GM12878 (cell line): ENCODE results near the gene ANK2. TPM values are rescaled to one million over a fixed set of nuclear protein-coding genes. Genes with fewer than 3 reads are reported as not detected.

ENCODE experiments used
- ATAC-seq: fragments of 200-7000 bp; cut with Tn5 transposase; 3 replicates; pipeline ENCODE4 v1.9.1; 2020; ENCODE audit warnings: mild to moderate bottlenecking, moderate library complexity
- BruUV-seq: library from RNA; stranded (reverse); fragments of 400-500 nt; replicated peaks from 2 replicates; lab custom pipeline; 2021; lab: Mats Ljungman, UMichigan
- CTCF ChIA-PET: fragments of 300-600 bp; sonication (Branson Sonifier 250); formaldehyde crosslinking; extraction: SDS; loops from one replicate; lab custom pipeline; 2021; ENCODE audit warnings: inconsistent platforms; lab: Yijun Ruan, JAX
- POLR2A ChIA-PET: fragments of 350-600 bp; formaldehyde crosslinking; extraction: SDS; loops from one replicate; lab custom pipeline; 2021; ENCODE audit warnings: inconsistent platforms; lab: Charles Lee
- RAD21 ChIA-PET: fragments of 300-600 bp; sonication (Branson Sonifier 250); formaldehyde crosslinking; loops from one replicate; lab custom pipeline; 2023; ENCODE audit warnings: antibody characterized with exemption; ENCODE audit not compliant: unreplicated experiment; lab: Charles Lee
- SMC1A ChIA-PET: fragments of 300-600 bp; sonication (Branson Sonifier 250); formaldehyde crosslinking; loops from one replicate; lab custom pipeline; 2023; ENCODE audit not compliant: unreplicated experiment, uncharacterized antibody; lab: Charles Lee
- DNase-seq: peaks from one replicate; pipeline ENCODE4 v3.0.0-alpha.2; 2011; ENCODE audit warnings: low read depth, low spot score
- FAIRE-seq: peaks from 3 replicates; lab custom pipeline; 2011; peaks lifted over from hg19 to GRCh38; lab: Jason Lieb, UNC
- H2AFZ ChIP-seq: 2 replicates; pipeline ENCODE4 v1.6.0; 2011; ENCODE audit warnings: low read depth, low read length, control low read depth; ENCODE audit not compliant: control insufficient read depth
- H3K27ac ChIP-seq: 2 replicates; pipeline ENCODE4 v1.5.1; 2011; ENCODE audit warnings: control low read depth; ENCODE audit not compliant: control insufficient read depth, insufficient read depth
- H3K27me3 ChIP-seq, 2 experiments: replicated peaks in 1 of 2; 2 replicates each; pipeline versions ENCODE4 v1.6.0 to v1.6.1; 2011; ENCODE audit warnings: low read length in 1 of 2; ENCODE audit not compliant: control insufficient read depth in 2 of 2, insufficient read depth in 2 of 2
- H3K36me3 ChIP-seq, 2 experiments: 2 replicates each; pipeline ENCODE4 v1.5.1; 2011; ENCODE audit warnings: low read length in 1 of 2; ENCODE audit not compliant: control insufficient read depth in 2 of 2, insufficient read depth in 2 of 2
- H3K4me1 ChIP-seq: 2 replicates; pipeline ENCODE4 v1.6.1; 2011; ENCODE audit warnings: mild to moderate bottlenecking, low read length, moderate library complexity, mixed read lengths; ENCODE audit not compliant: control insufficient read depth, insufficient read depth
- H3K4me2 ChIP-seq: 2 replicates; pipeline ENCODE4 v1.6.0; 2011; ENCODE audit warnings: control low read depth; ENCODE audit not compliant: control insufficient read depth, insufficient read depth
- H3K4me3 ChIP-seq: fragments of 200-600 bp; sonication (generic); 2 replicates; pipeline ENCODE4 v1.5.1; 2016
- H3K79me2 ChIP-seq: 2 replicates; pipeline ENCODE4 v1.6.0; 2011; ENCODE audit warnings: low read length; ENCODE audit not compliant: control insufficient read depth, insufficient read depth
- H3K9ac ChIP-seq: 2 replicates; pipeline ENCODE4 v1.8.0; 2011; ENCODE audit warnings: low read length, control low read depth, mixed read lengths; ENCODE audit not compliant: control insufficient read depth, insufficient read depth
- H3K9me3 ChIP-seq: replicated peaks from 3 replicates; pipeline ENCODE4 v1.5.1; 2011; ENCODE audit warnings: mild to moderate bottlenecking, low read length; ENCODE audit not compliant: control insufficient read depth, insufficient read depth
- H4K20me1 ChIP-seq: 2 replicates; pipeline ENCODE4 v1.6.0; 2011; ENCODE audit not compliant: control insufficient read depth, insufficient read depth
- BCL11A ChIP-seq: IDR thresholded peaks from 2 replicates; pipeline ENCODE4 v1.6.1; 2011; ENCODE audit warnings: low read depth, low read length
- BCLAF1 ChIP-seq: fragments of 450-650 bp; IDR thresholded peaks from 2 replicates; pipeline ENCODE4 v1.6.1; 2017; ENCODE audit warnings: antibody characterized with exemption, mild to moderate bottlenecking, moderate library complexity
- CEBPB ChIP-seq, 2 experiments: fragments of 150-350 bp in 1 of 2; IDR thresholded peaks; 2 replicates each; pipeline ENCODE4 v1.6.1; 2012 to 2014; ENCODE audit warnings: low read depth in 2 of 2, low read length in 2 of 2, borderline replicate concordance in 1 of 2, inconsistent platforms in 1 of 2
- ETV6 ChIP-seq, 2 experiments: fragments of 450-650 bp in 1 of 2; IDR thresholded peaks in 1 of 2; conservative IDR thresholded peaks in 1 of 2; 2 replicates each; pipeline ENCODE4 v1.6.1; 2014; ENCODE audit warnings: antibody characterized with exemption in 1 of 2, borderline replicate concordance in 1 of 2, low read depth in 1 of 2, mild to moderate bottlenecking in 1 of 2, moderate library complexity in 1 of 2
- HDGF ChIP-seq: fragments of 450-650 bp; IDR thresholded peaks from 2 replicates; pipeline ENCODE4 v1.6.1; 2016; ENCODE audit warnings: antibody characterized with exemption
- IKZF1 ChIP-seq: fragments of 450-650 bp; conservative IDR thresholded peaks from 2 replicates; pipeline ENCODE4 v1.6.1; 2017; ENCODE audit warnings: antibody characterized with exemption, mild to moderate bottlenecking
- LARP7 ChIP-seq: fragments of 450-650 bp; IDR thresholded peaks from 2 replicates; pipeline ENCODE4 v1.6.1; 2017; ENCODE audit warnings: mild to moderate bottlenecking
- MEF2B ChIP-seq: fragments of 450-650 bp; IDR thresholded peaks from 2 replicates; pipeline ENCODE4 v1.6.1; 2018; ENCODE audit warnings: mild to moderate bottlenecking, moderate library complexity; ENCODE audit not compliant: partially characterized antibody, poor library complexity, severe bottlenecking
- MLLT1 ChIP-seq: fragments of 450-650 bp; IDR thresholded peaks from 2 replicates; pipeline ENCODE4 v1.6.1; 2016; ENCODE audit warnings: mild to moderate bottlenecking
- NFIC ChIP-seq: IDR thresholded peaks from 2 replicates; pipeline ENCODE4 v1.6.1; 2012; ENCODE audit warnings: low read depth, mild to moderate bottlenecking, inconsistent platforms, low read length, moderate library complexity
- PML ChIP-seq: IDR thresholded peaks from 2 replicates; pipeline ENCODE4 v1.6.1; 2012; ENCODE audit warnings: low read length, inconsistent platforms
- POLR2AphosphoS5 ChIP-seq: IDR thresholded peaks from 2 replicates; pipeline ENCODE4 v1.6.1; 2011; ENCODE audit warnings: mild to moderate bottlenecking, low read length, inconsistent platforms
- RAD51 ChIP-seq: fragments of 450-650 bp; IDR thresholded peaks from 2 replicates; pipeline ENCODE4 v1.6.1; 2016; ENCODE audit warnings: moderate library complexity, mild to moderate bottlenecking, inconsistent platforms
- TARDBP ChIP-seq: IDR thresholded peaks from 2 replicates; pipeline ENCODE4 v1.6.1; 2016; ENCODE audit warnings: borderline replicate concordance
- TBL1XR1 ChIP-seq: IDR thresholded peaks from 2 replicates; pipeline ENCODE4 v1.6.1; 2012; ENCODE audit warnings: low read depth, low read length, improper control_type of control experiment
- WGBS: methylation state at CpG from one replicate; pipeline ENCODE4 v1.1.6; 2016; ENCODE audit warnings: low lambda C conversion rate; ENCODE audit not compliant: insufficient replicate concordance, insufficient coverage; ENCODE audit errors: missing lambda C conversion rate; 5-methylcytosine and 5-hydroxymethylcytosine counted together
- in situ Hi-C: fragments of 300-500 bp; cut with MboI; formaldehyde crosslinking; loops from 9 replicates; pipeline ENCODE4 v1.14.3; 2018; ENCODE audit warnings: mixed read lengths
- intact Hi-C: fragments of 100-400 bp; cut with micrococcal nuclease; formaldehyde crosslinking; loops from one replicate; pipeline ENCODE4 v1.14.2; 2022; ENCODE audit not compliant: unreplicated experiment
- polyA plus RNA-seq, 11 experiments: library from polyadenylated mRNA; depleted of rRNA in 4 of 11; unstranded in 6 of 11; stranded (reverse) in 5 of 11; fragments of >200 nt; fragmentation: Nextera tagmentation in 4 of 11; fragmentation: Illumina TruSeq in 1 of 11; extraction: Ambion mirVana in 4 of 11; extraction: Trizol in 1 of 11; gene quantifications; 1 replicate in 1 of 11; 2 replicates in 10 of 11; pipeline versions ENCODE4 v1.2.1 to v1.2.3, GENCODE V29; 2011 to 2016; ENCODE audit warnings: inconsistent platforms in 2 of 11, missing spikeins in 2 of 11, low read depth in 1 of 11
- total RNA-seq, 4 experiments: library from RNA; depleted of rRNA in 3 of 4; stranded (reverse); fragments of >200 nt in 3 of 4; fragmentation: Illumina TruSeq in 1 of 4; extraction: Trizol in 1 of 4; gene quantifications; 2 replicates each; pipeline versions ENCODE4 v1.2.1 to v1.2.3, GENCODE V29; 2013 to 2021

The ANK2 gene
- total and polyA plus RNA-seq, 10 of the 15 experiments (the other 5 are each of a cell fraction or from before 2014, with no cell fraction given) = 1.6 to 13.0 (median 4.1) TPM

- no peak for TF ChIP-seq MLLT1
- TF ChIP-seq ETV6 (conservative IDR thresholded peaks at IDR 0.05 in 1 of 2, IDR thresholded peaks at IDR 0.05 in 1 of 2; ENCODE audit: borderline replicate concordance in 1 of 2, low read depth in 1 of 2) = no peak
- TF ChIP-seq IKZF1 = no peak
- no peak for TF ChIP-seq HDGF
- TF ChIP-seq LARP7 = no peak
- no peak for TF ChIP-seq PML
- no peak for TF ChIP-seq POLR2AphosphoS5
- no peak for TF ChIP-seq MEF2B
Observed at GRCh38 chr4:113347245-113347644, 297.8 kb downstream of the ANK2 start (continued).

- H3K27me3 ChIP-seq = no peaks in the 10 kb centered on the region
- H3K36me3 ChIP-seq = no peaks in the 10 kb centered on the region
- no peak overlapping the region for H2AFZ ChIP-seq
- FAIRE-seq (no peak), DNase-seq (no peak), ATAC-seq (0 out of 3 replicates have a peak, but pooled peaks have one; percentile 24)
- SMC1A ChIA-PET = interaction anchor here (0.8 to 2.0 kb wide), 4 partner anchors 13 to 60 kb away, joined by 3 to 5 read pairs (median 4); no protein-coding TSS in a partner anchor
- WGBS = 45% methylated on average over 4 of the region's 4 CpGs
- no peaks in the 10 kb centered on the region for H3K79me2 ChIP-seq
- intact Hi-C loops = no loop called here
- H4K20me1 ChIP-seq = no peaks in the 10 kb centered on the region
- RAD21 ChIA-PET = no interaction called here
- TF ChIP-seq BCLAF1 (no peak), TARDBP (no peak), BCL11A (no peak), TBL1XR1 (no peak), CEBPB (IDR thresholded peaks at IDR 0.05; ENCODE audit: borderline replicate concordance in 1 of 2, low read depth in 2 of 2, low read length in 2 of 2) (no peak), NFIC (no peak), RAD51 (no peak)
- no peak overlapping the region for H3K4me3 ChIP-seq
- H3K9me3 ChIP-seq = no peaks in the 10 kb centered on the region
- H3K4me1 ChIP-seq = 0 out of 2 replicates have a peak, but pooled peaks cover 3% of the 10 kb centered on the region
- in situ Hi-C loops = no loop called here
- H3K9ac ChIP-seq = no peak overlapping the region
- no peak overlapping the region for H3K27ac ChIP-seq
- H3K4me2 ChIP-seq = no peak overlapping the region
- CTCF ChIA-PET = interaction anchor here (1.2 to 1.3 kb wide), 2 partner anchors 46 to 71 kb away, joined by 3 to 4 read pairs; no protein-coding TSS in a partner anchor
- BruUV-seq = no TSS peak
- POLR2A ChIA-PET = no interaction called here
Observed at GRCh38 chr4:113349430-113349829, 300.0 kb downstream of the ANK2 start.
